MM.1S (cell line): ENCODE results near the gene DNAH11.

Experiments
- CTCF ChIP-seq: fragments of 300-600 bp; sonication (generic); IDR thresholded peaks from 2 replicates; pipeline ENCODE4 v1.5.1; 2016; ENCODE audit warnings: antibody characterized with exemption, low read length, mixed read lengths
- EZH2phosphoT487 ChIP-seq: fragments of 300-600 bp; sonication (generic); IDR thresholded peaks from 2 replicates; pipeline ENCODE4 v1.6.1; 2018; ENCODE audit warnings: antibody characterized with exemption, low read length

- TF ChIP-seq CTCF = no peak
- no peak for TF ChIP-seq EZH2phosphoT487
These were observed 307.9 kb downstream of the DNAH11 start for GRCh38 chr7:21850531-21851285.
